GM21381 (cell line): ENCODE data around the gene EEF2K.

ENCODE experiments used
- ATAC-seq: cut with Tn5 transposase; IDR thresholded peaks from one replicate; pipeline ENCODE4 v1.9.1; 2021; ENCODE audit warnings: mild to moderate bottlenecking, moderate library complexity; ENCODE audit not compliant: unreplicated experiment

Gene EEF2K

DNA sequence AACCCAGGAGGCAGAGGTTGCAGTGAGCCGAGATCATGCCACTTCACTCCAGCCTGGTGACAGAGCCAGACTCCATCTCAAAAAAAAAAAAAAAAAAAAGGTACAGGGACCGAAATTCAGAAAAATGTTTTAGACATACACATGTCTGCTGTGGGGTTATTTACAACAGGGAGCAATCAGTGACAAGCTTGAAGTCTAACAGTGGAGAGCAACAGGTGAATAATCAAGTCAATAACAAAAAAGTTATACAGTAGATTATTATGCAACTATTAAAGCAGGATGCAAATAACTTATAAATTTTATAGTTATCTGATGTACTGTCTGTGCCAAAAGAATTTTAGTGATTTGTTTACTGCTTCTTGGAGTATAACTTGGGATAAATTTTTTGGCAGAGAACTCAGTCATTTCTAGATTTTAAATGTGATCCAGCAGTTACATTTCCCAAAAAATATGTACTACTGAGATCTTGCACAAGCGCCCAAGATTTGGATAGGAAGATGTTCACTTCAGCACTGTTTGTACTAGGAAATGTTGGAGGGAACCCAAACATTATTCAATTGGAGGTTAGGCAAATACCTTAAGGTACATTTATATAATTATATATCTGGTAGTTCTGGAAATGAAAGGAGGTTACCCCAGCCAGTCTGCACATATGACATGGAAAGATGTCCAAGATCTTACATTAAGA lies 34.1 kb downstream of the EEF2K start:
- no peak for ATAC-seq

DNA sequence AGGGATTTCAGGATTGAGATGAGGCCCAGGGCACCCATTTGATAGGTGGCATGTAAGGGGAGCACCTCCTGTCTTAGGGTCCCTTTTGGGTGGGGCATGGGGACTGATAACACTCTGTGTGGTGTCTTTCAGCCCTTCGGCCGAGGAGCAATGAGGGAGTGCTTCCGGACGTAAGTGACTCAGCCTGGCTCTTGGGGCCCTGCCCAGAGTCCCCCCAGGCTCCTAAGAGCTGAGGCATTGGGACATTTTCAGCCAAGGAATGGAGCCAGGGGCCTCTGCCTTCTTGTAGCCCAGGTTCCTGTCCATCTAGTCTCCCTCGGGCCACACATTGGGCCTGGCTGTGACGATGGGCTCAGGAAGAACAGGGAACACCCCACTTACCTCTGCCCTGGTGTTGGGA lies 44.4 kb downstream of the EEF2K start:
- ATAC-seq = no peak

- ATAC-seq = no peak
These were observed 46.2 kb downstream of the EEF2K start for GRCh38 chr16:22252317-22252716.

GRCh38 chr16:22253272-22253671 lies 47.2 kb downstream of the EEF2K start:
- no peak for ATAC-seq

DNA sequence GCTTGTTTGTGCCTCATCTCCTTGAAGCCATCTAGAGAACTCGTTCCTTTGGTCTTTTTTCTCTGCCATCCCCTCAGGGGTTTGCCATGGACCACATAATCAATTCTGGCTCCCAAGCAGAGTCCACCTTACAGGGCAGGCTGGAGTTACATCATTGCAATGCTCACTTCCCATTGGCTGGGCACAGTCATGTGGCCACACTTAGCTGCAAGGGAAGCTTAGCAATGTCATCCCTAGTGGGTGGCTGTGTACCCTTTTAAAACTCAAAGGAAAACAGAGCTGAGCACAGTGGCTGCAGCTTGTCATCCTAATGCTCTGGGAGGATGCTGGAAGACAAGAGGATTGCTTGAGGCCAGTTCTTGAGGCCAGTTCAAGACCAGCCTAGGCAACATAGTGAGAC lies 49.3 kb downstream of the EEF2K start:
- ATAC-seq = no peak

- ATAC-seq = no peak
These were observed 51.4 kb downstream of the EEF2K start for GRCh38 chr16:22257440-22257839.

DNA sequence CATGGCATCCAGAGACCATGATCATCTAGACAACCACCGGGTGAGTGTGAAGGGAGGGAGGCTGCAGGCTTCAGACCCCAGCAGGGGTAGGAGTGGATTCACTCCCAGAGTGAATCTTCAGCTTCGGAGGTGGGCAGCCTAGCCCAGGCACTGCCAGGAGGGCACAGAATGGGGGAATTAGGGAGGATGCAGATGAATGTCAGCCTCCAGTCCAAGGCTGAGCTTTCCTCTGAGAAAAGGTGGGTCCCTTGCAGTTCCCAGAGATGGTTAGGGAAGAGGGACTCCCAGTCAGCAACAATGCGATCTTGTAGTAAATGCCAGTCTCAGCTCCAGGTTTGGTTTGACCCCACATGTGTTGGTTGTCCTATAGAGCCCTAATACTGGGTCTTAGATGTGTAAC lies 54.4 kb downstream of the EEF2K start:
- no peak for ATAC-seq

DNA sequence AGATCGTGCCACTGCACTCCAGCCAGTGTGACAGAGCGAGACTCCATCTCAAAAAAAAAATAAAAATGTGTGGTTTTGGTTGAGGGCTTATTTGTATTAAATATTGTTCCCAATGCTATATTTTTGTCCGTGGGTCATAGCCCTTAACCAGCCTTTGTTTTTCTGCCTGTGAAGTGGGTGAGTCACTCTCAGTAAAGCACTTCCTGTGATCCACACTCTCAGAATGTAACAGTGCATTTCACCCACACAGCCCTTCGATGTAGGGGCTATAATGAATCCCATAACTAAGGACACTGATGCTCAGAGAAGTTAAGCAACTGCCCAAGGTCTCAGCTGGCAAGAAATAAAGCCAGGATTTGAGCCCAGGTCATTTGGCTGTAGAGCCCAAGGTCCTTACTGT lies 56.4 kb downstream of the EEF2K start:
- ATAC-seq = no peak

- no peak for ATAC-seq
These were observed 58.7 kb downstream of the EEF2K start for GRCh38 chr16:22264786-22265185.

GRCh38 chr16:22265351-22265750 lies 59.3 kb downstream of the EEF2K start:
- ATAC-seq = no peak

DNA sequence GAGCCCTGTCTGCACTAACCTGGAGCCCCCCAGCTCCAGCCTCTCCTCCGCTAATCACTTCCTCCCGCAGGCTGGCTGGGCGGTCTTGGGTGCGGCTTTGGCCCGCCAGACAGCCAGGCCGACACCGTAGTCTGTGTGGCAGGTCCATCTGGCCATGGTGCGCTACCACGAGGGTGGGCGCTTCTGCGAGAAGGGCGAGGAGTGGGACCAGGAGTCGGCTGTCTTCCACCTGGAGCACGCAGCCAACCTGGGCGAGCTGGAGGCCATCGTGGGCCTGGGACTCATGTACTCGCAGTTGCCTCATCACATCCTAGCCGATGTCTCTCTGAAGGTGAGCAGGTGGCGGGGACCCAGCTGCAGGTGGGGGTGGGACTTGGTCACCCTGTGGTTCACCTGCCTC lies 60.5 kb downstream of the EEF2K start:
- ATAC-seq = no peak

- no peak for ATAC-seq
These were observed 61.7 kb downstream of the EEF2K start for GRCh38 chr16:22267764-22268163.

DNA sequence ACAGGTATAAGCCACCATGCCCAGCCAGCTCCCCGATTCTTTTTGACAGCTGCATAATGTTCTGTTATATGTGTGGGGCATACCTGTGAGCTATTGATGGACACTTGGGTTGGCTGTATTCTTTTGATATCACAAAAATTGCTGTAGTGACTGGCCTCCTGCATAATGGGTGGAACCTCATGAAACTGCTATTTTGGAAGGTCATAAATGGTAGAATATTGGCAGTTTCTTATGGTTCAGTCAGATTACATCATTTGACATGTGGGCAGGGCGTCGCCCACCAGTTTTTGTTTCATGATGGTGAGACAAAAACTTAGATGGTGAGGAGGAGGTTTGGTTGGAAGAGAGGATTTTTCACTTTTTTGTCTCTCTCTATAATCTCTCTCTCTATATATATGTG lies 64.4 kb downstream of the EEF2K start:
- ATAC-seq = no peak

DNA sequence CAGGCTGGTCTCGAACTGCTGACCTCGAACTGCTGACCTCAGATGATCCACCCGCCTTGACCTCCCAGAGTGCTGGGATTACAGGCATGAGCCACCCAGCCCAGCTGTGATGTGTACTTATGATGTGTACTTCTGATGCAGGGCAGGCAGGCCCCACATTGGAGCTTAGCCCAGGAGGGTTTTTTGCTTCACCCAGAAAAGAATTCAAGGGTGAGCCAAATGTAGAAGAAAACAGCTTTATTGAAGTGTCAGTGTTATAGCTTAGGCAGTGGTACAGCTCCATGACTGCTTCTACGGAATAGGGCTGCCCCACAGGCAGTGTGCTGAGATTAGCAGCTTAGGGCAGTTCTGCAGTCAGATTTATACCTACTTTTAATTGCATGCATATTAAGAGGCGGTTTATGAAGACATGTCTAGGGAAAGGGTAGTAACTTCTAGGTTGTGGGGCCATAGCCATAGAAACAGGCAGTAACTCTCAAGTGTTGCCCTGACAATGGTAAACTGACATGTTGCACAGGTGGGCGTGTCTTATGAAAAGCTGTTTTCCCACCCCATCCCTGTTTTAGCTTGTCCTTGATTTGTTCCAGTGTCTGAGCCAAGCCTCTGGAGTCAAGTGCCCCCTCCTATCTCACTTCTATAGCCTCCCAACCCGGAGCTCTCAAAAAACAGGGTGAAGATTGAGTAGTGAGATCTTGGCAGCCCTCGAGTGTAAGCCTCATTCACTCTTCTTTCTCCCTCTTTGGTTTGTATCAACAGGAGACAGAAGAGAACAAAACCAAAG lies 67.0 kb downstream of the EEF2K start:
- ATAC-seq = no peak

DNA sequence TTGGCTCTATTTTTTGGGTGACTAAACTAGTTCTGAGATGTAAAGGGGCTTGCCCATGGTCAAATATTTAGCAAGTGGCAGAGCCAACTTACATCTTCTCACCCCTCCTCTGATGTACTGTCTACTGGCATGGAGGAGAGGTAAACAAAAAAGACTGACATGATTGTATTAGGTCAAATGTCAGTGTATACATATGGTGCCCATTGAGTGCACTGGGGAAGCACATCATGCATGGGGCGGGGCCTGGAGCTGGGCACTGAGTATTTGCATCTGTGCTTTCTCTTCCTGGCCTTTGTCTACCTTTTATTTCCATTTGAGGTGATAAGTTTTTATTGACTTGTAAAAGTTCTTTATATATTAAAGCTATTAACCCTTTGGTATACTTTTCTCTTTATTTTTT lies 68.8 kb downstream of the EEF2K start:
- ATAC-seq = no peak

DNA sequence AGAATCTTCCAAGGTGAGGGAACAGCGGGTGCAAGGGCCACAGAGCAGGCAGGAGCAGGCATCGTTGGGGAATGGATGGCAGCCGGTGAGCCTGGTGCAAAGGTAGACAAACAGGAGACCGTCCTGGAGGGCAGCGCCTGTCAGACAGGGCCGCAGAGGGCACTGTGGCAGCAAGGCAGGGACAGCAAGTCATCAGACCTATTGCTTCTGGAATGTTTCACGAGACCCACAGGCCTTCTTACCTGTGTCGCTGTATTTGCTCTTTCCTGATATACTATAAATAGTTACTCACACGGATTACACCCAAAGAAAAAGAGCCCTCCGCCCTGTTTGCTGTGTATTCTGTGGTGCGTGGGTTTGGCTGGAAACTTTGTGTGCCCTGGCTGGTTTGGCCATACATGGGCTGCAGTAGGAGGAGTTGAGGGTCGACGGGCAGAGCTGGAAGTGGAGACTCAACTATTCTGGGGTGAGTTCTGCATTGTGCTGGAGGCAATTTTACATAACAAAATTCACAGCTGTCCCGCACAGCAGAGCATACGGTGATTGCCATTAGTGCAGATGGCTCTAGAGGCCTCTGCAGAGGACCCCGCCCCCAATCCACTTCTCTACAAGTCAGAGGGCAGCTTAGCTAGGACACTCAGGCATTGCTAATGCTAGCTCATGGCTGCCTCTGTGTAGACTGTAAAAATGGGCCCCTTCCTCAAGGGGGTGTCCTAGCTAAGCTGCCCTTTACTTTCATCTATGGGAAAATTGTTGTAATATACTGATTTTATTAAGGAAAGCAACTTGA lies 72.6 kb downstream of the EEF2K start:
- no peak for ATAC-seq

- ATAC-seq = no peak
These were observed 76.3 kb downstream of the EEF2K start for GRCh38 chr16:22282254-22282892.

GRCh38 chr16:22284637-22285036 lies 78.6 kb downstream of the EEF2K start:
- ATAC-seq = no peak

- ATAC-seq = no peak
These were observed 79.0 kb downstream of the EEF2K start for GRCh38 chr16:22285080-22285479.

DNA sequence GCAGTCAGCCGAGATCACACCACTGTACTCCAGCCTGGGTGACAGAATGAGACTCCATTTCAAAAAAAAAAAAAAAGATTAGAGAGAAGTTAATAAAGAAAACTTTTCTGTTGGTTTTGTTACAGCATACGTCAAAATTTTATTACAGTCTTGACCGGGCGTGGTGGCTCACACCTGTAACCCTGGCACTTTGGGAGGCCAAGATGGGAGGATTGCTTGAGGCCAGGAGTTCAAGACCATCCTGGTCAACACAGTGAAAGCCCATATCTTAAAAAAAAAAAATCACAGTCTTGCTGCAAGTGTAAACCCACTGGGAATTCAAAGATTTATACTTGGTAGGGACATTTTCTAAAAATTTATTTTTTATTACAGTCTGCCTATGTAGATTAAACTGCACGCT lies 84.9 kb downstream of the EEF2K start:
- no peak for ATAC-seq

GRCh38 chr16:22291860-22292318 lies 85.8 kb downstream of the EEF2K start:
- no peak for ATAC-seq
